GF-D8 (cell line): ENCODE data around the gene STAB1.

ENCODE experiments used
- DNase-seq: peaks from one replicate; lab custom pipeline; 2025; lab: John Stamatoyannopoulos, UW

Gene STAB1

GRCh38 chr3:52504977-52505376, 9.8 kb downstream of the STAB1 start:
- DNase-seq: no peak

- DNase-seq: no peak
Observed at GRCh38 chr3:52506266-52506966, 11.3 kb downstream of the STAB1 start.

GRCh38 chr3:52507359-52507758, 12.2 kb downstream of the STAB1 start:
- no peak for DNase-seq

GRCh38 chr3:52509753-52510328, 14.7 kb downstream of the STAB1 start:
- no peak for DNase-seq

GRCh38 chr3:52511509-52511908, 16.4 kb downstream of the STAB1 start:
- no peak for DNase-seq

- DNase-seq: no peak
Observed at GRCh38 chr3:52512105-52512504, 17.0 kb downstream of the STAB1 start.

GRCh38 chr3:52512727-52513126, 17.6 kb downstream of the STAB1 start:
- DNase-seq: no peak

GRCh38 chr3:52513281-52513680, 18.1 kb downstream of the STAB1 start:
- no peak for DNase-seq

- no peak for DNase-seq
Observed at GRCh38 chr3:52514576-52514975, 19.4 kb downstream of the STAB1 start.

- DNase-seq: no peak
Observed at GRCh38 chr3:52515192-52515591, 20.1 kb downstream of the STAB1 start.

- no peak for DNase-seq
Observed at GRCh38 chr3:52516509-52517195, 21.5 kb downstream of the STAB1 start.

GRCh38 chr3:52517796-52518722, 22.9 kb downstream of the STAB1 start:
- DNase-seq: no peak

- DNase-seq: no peak
Observed at GRCh38 chr3:52518723-52519444, 23.7 kb downstream of the STAB1 start.

- no peak for DNase-seq
Observed at GRCh38 chr3:52519445-52520140, 24.5 kb downstream of the STAB1 start.

GRCh38 chr3:52520141-52520667, 25.1 kb downstream of the STAB1 start:
- DNase-seq: no peak

- DNase-seq: no peak
Observed at GRCh38 chr3:52520716-52521487, 25.8 kb downstream of the STAB1 start.

GRCh38 chr3:52521488-52521824, 26.3 kb downstream of the STAB1 start:
- DNase-seq: no peak

GRCh38 chr3:52521881-52522650, 26.9 kb downstream of the STAB1 start:
- DNase-seq: no peak

- DNase-seq: no peak
Observed at GRCh38 chr3:52522651-52523251, 27.6 kb downstream of the STAB1 start.
